Fibroblast of skin of left quadriceps (primary cell): Measurements from ENCODE around the gene BLOC1S3.

Experiments used
- DNase-seq, 2 experiments: peaks; one replicate each; pipeline ENCODE4 v3.0.0-alpha.2; 2013; ENCODE audit warnings: low read depth in 2 of 2

BLOC1S3 gene

GRCh38 chr19:45182758-45183157 lies 4.2 kb downstream of the BLOC1S3 start:
- DNase-seq = no peak

GRCh38 chr19:45184115-45184514 lies 5.5 kb downstream of the BLOC1S3 start:
- no peak for DNase-seq

- DNase-seq = no peak
These were observed 8.1 kb downstream of the BLOC1S3 start for GRCh38 chr19:45186509-45187334.

DNA sequence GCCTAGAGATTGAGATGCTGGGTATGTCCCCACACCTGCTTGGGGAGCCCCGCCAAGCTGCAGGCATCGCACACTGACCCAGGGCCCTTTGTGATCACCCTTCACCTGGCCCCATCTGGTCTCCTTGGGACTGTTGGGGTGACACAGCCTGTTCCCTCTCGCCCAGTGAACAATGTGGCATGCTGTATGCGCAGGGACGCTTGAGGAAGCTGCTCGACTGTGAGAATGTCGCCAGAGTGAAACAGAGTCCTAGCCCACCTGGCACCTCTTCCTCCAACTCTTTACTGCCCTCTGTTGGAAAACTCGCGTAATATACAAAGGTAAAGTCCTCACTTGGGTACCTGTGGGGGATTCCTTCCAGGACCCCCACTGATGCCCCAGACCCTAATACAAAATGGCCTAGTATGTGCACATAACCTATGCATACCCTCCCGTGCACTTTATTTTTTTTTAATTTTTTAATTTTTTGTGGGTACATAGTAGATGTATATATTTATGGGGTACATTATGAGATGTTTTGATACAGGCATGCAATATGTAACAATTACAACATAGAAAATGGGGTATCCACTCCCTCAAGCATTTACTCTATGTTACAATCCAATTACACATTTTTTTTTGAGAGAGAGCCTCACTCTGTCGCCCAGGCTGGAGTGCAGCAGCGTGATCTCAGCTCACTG lies 9.0 kb downstream of the BLOC1S3 start:
- no peak for DNase-seq

GRCh38 chr19:45189971-45190370 lies 11.4 kb downstream of the BLOC1S3 start:
- DNase-seq = no peak

DNA sequence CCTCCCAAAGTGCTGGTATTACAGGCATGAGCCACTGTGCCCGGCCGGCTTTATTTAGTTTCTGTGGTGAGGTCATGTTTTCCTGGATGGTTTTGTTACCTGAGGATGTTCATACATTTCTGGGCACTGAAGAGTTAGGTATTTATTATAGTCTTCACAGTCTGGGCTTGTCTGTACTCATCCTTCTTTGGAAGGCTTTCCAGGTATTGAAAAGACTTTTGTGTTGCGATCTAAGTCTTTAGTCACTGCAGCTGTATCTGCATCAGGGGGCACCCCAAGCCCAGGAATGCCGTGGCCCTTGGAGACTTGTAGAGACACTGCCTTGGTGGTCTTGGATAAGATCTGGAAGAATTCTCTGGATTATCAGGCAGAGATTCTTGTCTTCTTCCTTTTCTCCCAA lies 12.8 kb downstream of the BLOC1S3 start:
- DNase-seq = no peak

DNA sequence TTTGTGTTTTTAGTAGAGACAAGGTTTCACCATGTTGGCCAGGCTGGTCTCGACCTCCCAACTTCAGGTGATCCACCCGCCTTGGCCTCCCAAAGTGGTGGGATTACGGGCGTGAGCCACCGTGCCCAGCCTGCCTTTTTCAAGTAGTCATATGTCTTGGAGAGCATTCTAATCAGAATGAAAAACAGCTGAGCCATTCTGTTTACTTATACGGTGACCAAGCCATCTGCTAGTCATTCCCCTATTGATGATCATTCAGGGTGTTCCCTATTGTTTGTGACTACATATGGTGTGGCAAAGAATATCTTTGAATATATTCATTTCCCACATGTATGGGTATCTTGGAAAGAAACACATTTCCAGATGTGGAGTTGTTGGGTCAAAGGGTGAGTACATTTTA lies 17.2 kb downstream of the BLOC1S3 start:
- no peak for DNase-seq

- no peak for DNase-seq
These were observed 22.0 kb downstream of the BLOC1S3 start for GRCh38 chr19:45200568-45200967.

DNA sequence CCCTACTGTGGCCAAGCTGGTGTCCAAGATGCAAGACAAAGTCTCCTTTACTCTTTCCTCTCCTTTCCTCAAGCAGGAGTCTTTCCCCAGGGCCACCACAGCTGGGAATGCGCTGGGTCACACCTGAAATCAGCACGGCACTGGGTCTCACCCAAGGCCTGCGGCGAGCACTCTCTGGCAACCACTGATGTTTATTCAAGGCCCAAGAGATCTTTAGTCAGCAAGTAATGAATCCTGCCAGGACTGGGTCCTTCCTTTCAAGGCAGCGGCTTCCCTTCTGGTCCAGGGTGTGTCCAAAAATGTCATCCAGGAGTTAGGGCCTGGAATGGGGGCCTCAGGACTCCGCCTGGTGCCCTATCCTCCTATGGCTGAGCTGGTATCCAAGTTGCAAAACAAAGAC lies 24.1 kb downstream of the BLOC1S3 start:
- DNase-seq = no peak

DNA sequence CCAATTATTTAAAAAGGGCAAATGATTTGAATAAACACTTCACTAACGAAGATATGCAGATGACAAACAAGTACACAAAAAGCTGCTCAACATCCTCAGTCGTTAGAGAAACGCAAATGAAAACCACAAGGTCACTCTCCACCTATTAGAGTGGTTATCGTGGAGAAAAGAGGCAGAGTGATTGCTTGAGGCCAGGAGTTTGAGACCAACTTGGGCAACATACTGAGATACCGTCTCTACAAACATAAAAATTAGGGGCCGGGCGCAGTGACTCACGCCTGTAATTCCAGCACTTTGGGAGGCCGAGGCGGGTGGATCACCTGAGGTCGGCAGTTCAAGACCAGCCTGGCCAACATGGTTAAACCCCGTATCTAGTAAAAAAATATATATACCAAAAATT lies 27.2 kb downstream of the BLOC1S3 start:
- DNase-seq = no peak

DNA sequence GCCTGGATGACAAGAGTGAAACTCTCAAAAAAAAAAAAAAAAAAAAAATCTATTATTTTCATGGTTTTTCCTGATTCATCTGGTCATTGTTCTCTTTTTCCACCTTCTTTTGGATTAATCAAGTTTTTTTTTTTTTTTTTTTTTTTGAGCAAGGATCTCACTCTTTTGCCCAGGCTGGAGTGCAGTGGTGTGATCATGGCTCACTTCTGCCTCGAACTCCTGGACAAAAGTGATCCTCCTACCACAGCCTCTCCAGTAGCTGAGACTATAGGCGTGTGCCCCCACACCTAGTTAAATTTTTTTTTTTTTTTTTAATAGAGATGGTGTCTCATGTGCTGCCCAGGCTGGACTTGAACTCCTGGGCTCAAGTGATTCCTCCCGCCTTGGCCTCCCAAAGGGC lies 27.7 kb downstream of the BLOC1S3 start:
- DNase-seq = no peak

DNA sequence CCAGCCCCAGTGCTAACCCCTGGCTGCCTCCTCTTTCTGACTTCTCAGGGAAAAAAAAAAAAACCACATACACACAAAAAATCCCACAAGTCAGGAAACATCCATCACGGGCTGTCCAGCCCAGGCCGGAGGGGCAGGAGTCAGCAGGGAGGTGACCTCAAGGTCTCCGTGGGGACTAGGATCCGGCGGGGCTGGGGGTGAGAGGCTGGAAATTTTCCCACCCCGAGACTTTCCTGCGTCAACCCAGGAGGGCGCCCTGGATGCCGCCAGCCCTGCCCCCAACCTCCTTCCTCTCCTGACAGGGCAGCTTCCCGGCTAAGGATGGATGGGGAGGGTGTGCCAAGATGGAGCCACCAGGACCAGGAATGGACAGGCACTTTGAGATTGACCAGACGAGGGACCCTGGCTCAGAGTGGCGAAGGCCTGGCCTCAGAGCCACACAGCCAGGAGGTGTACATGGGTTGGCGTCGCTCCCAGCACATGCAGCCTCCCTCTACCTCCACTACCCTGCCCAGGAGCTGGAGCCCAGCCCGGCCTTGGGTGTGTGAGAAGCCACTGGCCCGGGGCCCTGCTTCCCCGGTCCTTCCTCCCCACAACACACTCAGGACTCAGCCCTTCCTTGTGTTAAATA lies 33.3 kb downstream of the BLOC1S3 start:
- no peak for DNase-seq

DNA sequence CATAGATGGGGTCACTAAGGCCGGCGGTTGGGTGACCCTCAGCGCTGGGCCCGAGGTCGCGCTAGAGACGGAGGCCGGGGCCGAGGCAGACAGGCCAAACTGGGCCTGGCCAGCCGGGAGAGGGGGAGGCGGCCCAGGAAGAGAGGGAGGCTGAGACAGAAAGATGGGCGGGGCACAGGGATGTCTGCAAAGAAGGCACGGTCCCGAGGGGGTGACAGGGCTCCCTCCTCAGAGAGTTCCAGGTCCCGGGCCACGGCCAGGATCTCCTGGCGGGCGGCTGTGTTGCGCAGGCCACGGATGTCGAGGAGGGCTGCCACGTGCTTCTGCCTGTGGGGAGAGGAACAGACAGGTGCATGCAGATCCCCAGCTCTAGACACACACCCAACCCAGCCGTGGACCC lies 34.4 kb downstream of the BLOC1S3 start:
- no peak for DNase-seq

DNA sequence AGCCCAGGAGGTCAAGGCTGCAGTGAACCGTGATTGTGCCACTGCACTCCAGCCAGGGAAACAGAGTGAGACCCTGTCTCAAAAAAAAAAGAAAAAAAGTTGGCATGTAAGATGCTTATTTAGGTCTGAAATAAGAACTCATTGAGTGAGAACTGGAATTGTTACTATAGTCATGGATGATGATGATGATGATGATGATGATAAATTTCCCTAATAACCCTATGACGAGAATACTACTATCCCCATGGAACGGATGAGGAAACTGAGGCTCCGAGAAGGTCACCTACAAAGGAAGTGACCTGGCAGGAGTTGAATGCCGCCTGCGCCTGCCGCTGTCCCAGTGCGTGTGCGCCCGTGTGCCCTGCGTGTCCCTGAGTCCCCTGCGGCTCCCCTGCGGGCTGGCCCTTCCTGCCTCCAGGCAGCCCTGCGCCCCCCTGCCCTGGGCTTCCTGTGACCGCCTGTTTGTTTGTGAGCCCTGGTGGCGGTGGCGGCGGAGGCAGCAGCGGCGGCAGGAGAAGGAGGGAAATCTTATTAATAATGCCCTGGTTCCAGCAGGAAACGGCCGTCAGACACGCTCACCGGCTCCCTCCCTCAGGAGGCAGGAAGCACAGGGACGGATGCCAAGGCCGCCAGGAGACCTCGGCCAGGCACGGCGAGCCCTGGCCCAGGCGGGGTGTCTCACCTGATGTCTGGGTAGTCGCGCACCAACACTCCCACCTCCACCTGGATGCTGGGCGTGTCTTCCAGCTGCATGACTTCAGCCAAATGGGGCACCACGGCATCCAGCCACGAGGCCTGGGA lies 37.0 kb downstream of the BLOC1S3 start:
- no peak for DNase-seq

- no peak for DNase-seq
These were observed 38.1 kb downstream of the BLOC1S3 start for GRCh38 chr19:45216667-45217066.

DNA sequence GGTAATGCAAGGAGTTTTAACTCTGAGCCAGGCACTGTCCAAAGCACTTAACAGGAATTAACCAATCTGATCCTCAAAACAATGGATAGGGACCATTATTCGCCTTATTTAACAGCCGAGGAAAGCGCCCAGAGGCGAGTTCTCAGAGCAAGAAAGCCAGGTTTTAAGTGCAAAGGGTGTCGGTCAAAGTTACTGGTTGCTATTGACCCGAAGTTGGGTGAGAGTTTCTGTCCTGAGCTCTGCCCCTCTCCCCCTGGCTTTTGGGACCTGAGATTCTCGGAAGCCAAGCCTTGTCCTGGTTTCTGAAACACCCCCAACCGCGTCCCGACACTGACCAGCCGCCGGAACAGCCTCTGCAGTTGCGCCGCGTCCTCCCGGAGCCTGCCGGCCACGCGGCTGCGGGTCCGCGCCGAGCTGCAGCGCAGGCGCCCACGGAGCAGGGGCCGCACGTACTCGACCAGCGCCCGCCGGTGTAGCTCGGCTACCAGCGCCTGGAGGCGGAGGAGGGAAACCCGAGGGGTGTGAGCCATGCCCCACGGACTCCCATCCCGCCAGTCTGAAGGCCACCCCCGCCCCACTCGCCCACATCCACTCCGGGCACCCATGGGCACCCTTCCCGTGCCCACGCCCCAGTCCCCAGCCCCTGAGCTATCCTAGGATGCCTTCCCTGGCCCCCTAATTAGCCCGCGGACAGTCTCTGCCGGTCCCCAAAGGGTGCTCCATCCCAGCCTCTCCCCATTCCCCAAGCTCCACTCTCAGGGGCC lies 38.8 kb downstream of the BLOC1S3 start:
- DNase-seq = no peak

- no peak for DNase-seq
These were observed 39.4 kb downstream of the BLOC1S3 start for GRCh38 chr19:45217957-45218334.

DNA sequence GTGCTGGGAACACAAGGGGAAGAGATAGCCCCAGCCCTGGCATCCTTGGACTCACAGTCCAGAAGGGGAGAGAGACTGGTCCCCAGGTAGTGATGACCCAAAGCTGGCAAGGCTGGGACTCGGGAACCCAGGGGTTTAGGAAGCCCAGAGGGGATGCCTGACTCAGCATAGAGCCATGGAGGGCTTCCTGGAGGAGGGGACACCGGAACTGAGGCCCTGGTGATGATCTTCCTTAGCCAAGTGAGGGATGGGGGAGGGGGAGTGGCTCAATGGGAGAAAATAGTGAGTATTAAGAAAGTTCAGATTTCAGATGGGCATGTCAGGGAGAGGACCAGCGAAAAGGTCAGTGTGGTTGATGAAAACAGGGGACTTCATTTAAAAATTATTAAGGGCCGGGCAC lies 39.8 kb downstream of the BLOC1S3 start:
- no peak for DNase-seq

DNA sequence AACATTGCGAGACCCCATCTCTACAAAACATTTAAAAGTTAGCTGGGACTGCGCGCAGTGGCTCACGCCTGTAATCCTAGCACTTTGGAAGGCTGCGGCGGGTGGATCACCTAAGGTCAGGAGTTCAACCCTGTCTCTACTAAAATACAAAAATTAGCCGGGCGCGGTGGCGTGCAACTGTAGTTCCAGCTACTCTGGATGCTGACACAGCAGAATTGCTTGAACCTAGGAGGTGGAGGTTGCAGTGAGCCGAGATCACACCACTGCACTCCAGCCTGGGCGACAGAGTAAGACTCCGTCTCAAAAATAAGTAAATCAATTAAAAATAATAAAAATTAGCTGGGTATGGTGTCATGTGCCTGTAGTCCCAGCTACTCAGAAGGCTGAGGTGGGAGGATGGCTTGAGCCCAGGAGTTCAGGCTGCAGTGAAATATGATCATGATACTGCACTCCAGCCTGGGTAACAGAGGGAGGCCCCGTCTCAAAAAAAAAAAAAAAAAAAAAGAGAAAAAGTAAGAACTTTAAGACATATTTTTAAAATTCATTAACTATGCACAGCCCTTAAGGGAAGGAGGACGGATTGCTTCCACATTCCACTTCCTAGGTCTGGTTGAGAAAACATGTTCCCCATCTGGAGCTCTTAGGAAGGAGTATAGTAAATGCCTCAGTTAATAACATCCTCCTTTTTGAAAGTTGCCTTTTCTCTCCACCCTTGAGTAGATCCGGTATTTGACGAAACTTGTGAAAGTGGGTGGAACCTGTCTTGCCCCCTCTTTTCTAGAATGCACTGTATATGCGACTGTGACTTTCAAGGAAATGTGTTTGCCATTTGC lies 40.5 kb downstream of the BLOC1S3 start:
- no peak for DNase-seq

- DNase-seq = no peak
These were observed 44.1 kb downstream of the BLOC1S3 start for GRCh38 chr19:45222724-45223123.

DNA sequence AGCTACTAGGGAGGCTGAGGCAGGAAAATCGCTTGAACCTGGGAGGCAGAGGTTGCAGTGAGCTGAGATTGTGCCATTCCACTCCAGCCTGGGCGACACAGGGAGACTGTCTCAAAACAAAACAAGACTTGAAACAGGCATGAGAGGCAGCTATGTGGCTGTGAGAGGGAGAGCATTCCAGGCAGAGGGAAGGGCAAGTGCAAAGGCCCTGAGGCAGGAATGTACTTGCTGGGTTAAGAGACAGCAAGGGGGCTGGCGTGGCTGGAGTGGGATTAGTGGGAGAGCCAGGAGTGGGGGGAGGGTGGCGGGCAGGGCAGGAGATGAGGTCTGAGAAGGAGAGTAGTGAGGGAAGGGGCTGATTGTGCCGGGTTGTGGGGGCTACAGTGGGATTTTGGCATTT lies 45.3 kb downstream of the BLOC1S3 start:
- DNase-seq = no peak
